NCI-H82 treated with DMSO at 0.1 percent for 48 hours (cell line): ENCODE data around the gene EEFSEC.

Experiments
- DNase-seq: peaks from one replicate; lab custom pipeline; 2025; ENCODE audit not compliant: unreplicated experiment; lab: John Stamatoyannopoulos, UW

EEFSEC gene

GRCh38 chr3:128347282-128347681, 194.0 kb downstream of the EEFSEC start:
- no peak for DNase-seq

DNA sequence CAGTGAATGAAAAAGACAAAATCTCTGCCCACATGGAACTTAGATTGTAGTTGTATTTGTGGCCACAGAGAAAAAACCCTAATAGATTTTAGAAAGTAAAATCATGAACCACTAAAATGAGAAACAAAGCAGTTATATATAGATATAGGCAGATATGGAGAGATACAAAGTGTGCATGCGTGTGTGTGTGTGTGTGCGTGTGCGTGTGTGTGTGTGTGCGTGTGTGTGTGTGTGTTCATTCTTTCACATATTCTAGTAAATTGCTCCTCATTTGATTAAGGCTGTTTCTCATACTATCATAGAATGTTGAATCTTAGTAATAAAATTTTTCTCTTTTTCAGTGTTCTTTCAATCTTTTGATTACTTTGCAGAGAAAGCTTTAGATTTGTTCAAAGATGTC, 194.8 kb downstream of the EEFSEC start:
- DNase-seq, result no peak

DNA sequence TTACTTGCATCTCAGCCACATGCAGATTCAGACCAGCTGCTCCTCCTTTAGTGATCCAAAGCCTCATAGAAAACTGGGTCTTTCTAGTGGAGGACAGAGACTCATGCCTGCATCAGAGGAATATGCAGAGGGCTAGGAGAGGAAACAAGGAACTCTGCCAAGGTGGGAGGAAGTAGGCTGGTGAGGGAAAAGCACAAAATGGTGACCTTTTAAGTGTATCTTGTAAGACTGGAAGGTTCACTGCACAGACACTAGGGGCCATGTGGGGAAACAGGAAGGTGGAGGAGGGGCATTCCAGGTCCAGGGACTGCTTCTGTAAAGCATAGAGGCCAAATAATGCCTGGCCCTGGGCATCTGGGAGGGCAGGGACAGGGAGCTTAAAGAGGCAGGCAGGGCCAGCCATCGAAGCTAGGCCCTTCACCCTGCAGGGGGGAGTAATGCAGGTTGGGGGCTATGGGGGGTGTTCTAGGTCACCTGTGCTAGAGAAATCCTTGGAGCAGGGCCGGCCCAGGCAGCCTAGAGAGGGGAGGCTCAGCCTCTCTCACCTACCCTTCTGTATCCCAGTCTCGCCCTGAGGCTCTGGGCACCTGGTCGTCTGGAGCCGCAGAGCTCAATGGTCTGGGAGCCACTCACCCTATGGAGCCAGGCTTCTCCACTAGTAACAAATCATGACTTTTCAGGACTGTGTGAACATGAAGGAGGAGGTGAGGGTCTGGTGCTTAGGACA, 195.7 kb downstream of the EEFSEC start:
- no peak for DNase-seq

GRCh38 chr3:128349963-128350599, 196.8 kb downstream of the EEFSEC start:
- no peak for DNase-seq

DNA sequence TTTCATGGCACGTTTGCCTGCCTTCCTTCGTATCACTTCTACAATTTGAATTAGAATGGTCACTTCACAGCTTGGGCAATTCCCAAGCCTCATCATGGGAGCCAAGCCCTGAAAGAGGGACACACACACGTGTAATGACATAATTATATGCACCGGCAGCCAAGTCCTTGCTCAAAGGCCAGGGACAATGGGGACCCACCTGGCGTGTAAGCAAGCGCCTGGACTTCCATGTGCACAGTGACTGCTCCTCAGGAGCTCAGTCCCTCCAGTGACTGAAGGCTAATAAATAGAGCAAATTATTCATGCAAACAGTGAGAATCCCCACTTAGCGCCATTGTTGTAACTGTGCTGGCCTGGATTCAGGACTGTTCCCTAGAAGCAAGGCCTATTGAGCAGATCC, 198.3 kb downstream of the EEFSEC start:
- no peak for DNase-seq

DNA sequence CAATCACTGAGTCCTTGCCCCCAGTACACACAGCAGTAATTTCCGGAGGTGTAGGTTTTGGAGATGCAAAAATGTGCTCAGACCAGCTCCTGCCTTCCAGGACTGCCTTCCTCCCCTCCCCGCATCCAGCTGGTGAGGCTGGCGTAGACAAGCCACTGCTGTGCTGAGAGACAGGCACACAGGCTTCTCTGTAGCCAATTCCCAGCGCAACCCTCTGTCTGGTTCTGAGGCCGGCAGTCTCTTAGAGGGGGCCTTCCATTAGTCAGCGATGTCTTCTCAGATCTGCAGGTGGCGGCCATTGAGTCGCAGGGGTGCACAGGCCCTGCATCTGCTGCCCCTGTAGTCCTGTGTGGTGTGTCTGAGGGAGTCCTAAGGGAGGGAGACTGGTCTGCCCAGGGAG, 199.0 kb downstream of the EEFSEC start:
- no peak for DNase-seq

DNA sequence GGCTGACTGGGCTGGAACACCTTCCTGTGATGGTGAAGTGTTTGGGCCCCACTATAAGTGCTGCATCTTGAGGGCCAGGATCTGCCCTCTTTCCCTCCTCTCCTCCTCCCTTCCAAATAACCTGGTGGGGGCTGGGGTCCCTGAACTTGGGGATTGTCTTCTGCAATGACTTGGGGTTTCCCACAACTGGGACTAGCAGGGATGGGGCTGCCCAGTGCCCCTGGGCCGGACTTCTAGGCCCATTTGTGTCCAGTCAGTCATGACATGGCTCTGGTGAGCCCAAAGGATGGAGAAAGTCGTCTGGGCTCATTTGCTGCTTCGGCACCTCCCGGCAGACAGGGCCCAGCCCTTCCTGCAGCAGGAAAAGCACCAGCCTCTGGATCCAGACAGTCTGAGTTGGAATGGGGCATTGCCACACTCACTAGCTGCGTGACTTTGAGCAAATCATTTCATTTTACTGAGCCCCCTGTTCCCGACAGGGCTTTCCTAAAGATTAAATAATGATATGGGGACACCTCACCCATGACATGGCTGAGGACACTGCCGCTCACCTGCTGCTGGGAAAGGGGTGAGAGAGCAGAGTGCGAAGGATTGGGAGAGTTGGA, 200.2 kb downstream of the EEFSEC start:
- DNase-seq, result no peak

DNA sequence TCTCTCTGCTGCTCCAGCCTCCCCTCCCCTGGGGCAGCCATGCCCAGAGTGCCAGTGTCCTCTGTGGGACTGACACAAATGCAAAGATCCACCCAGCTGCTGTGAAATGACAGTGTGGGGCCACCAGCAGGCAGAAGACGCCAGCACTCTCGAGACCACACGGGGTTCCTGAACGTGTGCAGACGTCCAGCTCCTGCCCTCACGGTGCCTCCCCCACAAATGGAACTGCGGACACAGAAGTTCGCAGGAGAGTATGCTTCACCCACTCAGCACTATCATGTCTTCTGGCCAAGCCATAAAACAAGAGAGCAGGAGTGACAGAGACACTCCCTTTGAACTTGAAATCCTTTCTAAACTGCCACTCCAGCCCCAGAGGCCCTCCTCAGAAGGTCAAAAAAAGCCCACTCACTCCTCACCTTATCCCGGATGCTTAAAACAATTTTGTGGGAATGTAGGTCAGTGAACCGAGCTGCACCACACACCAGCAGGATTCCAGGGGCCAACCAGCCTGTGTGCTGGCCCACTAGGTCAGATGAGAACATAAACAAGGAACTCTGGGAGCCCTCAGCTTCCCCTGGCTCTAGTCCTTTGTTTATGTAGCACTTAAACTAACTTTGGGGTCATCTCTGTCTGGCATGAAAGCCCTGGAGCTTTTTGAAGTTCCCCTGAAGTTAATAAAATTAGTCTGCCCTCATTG, 200.9 kb downstream of the EEFSEC start:
- no peak for DNase-seq

- no peak for DNase-seq
Observed at GRCh38 chr3:128354788-128355542, 201.7 kb downstream of the EEFSEC start.

DNA sequence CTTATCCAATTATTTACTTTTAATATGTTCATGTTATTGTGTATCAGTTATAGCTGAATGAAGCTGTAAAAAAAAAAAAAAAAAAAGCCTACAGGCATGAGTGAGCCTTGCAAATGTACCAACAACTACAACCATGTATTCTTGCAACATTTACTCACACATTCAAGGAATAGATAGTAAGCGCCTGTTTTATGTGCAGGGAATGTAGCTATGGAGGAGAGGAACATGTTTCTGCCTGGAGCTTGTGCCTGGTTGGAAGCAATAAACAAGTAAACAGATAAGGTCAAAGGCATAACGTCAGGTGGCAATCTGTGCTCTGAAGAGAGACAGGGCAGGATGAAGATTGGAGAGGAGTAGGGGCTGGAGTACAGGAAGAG, 202.2 kb downstream of the EEFSEC start:
- no peak for DNase-seq

- DNase-seq, result peak; percentile 35
Observed at GRCh38 chr3:128356822-128357221, 203.5 kb downstream of the EEFSEC start.

- no peak for DNase-seq
Observed at GRCh38 chr3:128357538-128357937, 204.3 kb downstream of the EEFSEC start.

- no peak for DNase-seq
Observed at GRCh38 chr3:128358156-128358895, 205.0 kb downstream of the EEFSEC start.

- DNase-seq, result no peak
Observed at GRCh38 chr3:128359060-128359664, 205.9 kb downstream of the EEFSEC start.

DNA sequence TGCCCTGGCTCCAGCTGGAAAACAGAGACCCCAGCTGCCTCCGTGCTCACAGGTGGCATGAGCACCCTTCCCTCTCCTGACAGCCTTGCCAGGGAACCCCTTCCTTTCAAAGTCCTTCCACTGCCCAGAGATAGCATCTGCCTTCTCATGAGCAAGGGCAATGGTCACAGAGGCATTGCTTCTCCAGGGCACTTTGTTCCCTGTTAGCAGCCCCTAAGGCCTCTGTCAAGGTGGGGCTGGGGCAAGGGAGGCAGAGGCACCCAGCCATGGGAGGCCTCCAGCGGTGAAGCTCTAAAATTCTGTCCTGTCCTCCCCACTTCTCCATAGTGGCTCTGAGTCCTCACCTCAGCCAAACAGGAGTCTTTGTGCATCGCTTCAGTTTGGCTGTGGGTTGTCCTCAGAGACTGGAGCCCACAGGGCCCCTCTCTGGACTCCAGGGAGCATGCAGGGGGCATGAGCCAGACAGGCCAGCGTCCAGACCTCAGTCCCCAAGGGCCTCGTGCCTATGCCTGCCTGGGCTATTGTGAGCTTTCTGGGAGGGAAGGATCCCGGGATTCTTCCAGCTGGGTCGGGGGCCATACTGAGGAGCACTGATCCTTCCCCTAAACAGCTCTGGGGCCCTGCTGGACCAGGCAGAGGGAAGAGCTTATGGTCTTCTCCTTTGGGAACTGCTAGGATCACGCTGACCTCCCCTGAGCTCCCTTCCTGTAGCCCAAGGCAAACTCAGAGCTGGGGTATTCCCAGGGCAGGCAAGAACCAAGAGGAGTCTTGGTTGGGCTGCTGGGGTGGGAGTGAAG, 206.8 kb downstream of the EEFSEC start:
- DNase-seq, result no peak

DNA sequence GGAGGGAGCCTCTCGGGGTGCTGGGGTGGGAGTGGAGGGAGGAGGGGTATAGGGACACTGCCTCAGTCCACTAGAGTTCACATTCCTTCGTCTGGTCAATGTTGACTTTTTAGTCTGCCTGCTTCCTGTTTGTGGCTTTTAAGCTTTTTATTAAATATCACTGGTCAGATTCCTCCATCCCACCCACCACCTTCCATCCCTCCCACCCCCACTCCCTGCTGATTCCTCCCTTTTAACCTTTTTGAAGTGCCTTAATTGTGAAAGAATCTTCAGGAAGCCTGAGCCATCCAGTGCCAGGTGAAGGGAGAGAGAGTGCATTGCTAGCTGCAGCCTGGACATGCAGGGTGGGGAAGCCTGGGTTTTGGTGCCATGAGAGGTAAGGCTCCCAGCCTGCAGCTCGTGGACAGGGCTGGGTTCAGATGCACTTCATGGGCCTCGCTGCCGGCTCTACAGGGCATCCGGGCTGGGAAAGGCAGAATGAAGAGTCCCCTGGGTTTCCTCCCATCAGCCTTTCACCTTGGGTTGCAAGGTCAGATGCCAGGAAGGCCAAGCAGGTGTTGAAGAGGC, 207.5 kb downstream of the EEFSEC start:
- no peak for DNase-seq

DNA sequence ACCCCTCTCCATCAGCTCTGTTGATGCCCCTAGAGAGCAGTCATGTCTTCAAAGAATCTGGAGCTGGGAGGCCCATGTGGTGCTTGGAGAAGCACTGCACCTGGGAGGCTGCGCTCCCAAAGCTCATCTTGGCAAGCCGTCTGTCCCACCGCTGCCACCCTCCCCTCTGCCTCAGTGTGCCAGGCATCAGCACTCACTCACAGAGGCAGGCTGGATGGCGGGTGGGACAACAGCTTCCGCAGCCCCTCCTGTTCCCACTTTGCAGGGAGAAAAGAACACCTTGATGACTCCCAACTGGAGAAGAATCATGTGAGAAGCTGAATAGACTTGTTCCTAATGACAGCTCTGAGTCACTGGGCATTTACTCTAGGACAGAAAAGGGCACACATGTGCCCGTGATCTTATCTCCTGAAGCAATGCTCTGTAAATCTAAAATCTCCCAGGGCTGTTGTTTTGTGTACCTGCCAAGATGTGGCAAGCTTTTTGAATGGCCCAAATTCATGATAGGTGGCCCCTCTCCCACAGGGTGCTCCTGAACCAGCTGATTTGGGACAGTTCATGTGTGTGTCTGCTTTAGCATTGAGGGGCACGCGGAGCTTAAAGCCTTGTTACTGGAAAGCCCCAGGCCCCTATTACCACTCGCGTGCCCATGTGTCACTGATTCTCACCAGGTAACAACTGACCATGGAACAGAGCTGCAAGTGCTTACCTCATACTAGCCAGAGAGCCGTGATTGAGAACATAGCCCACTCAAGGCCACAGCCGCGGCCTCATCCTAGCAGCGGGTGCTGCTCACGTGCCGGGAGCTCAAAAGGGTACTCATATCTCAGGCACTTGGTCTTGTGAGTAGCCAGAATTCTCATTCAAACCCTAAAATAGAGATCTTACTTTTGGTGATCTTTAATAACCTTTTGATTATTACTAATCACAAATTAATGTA, 209.0 kb downstream of the EEFSEC start:
- DNase-seq, result no peak

GRCh38 chr3:128364291-128364690, 211.0 kb downstream of the EEFSEC start:
- DNase-seq, result no peak
